ENCODE results near the gene KRTAP10-4. TPM values are rescaled to one million over a fixed set of nuclear protein-coding genes. Genes with fewer than 3 reads are reported as not detected.
"Not testable (repeated sequence)": the region's sequence is repeated elsewhere in the genome, so short reads cannot be mapped to it uniquely, and the experiment has no call there.

The KRTAP10-4 gene
- total and polyA plus RNA-seq, 10 donors = not detected

GRCh38 chr21:44603109-44603875, 29.8 kb downstream of the KRTAP10-4 start:
- intact Hi-C loops (cut with DNase I; ENCODE audit: low total_unique reads) = loop anchor here (5.0 kb wide), 1 partner anchor 129 kb away; no protein-coding TSS in a partner anchor
- H3K4me3 ChIP-seq = no peak overlapping the region
- TF ChIP-seq POLR2AphosphoS5 (IDR thresholded peaks at IDR 0.05) = no peak
- no peaks in the 10 kb centered on the region for H3K4me1 ChIP-seq
- H3K27me3 ChIP-seq (replicated peaks in 1 of 7) = peaks cover 0 to 42% (median 21%) of the 10 kb centered on the region in 7 donors
- 53 to 67% (median 56%) methylated on average over 17 of the region's 17 CpGs for WGBS, 5 donors
- no peaks in the 10 kb centered on the region for H3K36me3 ChIP-seq
- peaks cover 0 to 23% (median 4%) of the 10 kb centered on the region in 8 donors for H3K9me3 ChIP-seq
- no peak overlapping the region for H3K27ac ChIP-seq
- DNase-seq = no peak

- no peak for DNase-seq
- Histone ChIP-seq H3K36me3 (no peaks in the 10 kb centered on the region), H3K9me3 (peaks cover 0 to 24% (median 3%) of the 10 kb centered on the region in 8 donors), H3K27me3 (replicated peaks in 1 of 7) (peaks cover 0 to 42% (median 21%) of the 10 kb centered on the region in 7 donors), H3K4me1 (no peaks in the 10 kb centered on the region), H3K4me3 (no peak overlapping the region), H3K27ac (no peak overlapping the region)
- 75 to 90% (median 87%) methylated on average over 8 of the region's 8 CpGs for WGBS, 5 donors
- TF ChIP-seq POLR2AphosphoS5 (IDR thresholded peaks at IDR 0.05) (no peak), POLR2A (IDR thresholded peaks at IDR 0.05) (no peak), CTCF (IDR thresholded peaks at IDR 0.05 in 8 of 11, conservative IDR thresholded peaks at IDR 0.05 in 3 of 11) (no peak)
- intact Hi-C loops (cut with DNase I; ENCODE audit: low total_unique reads) = loop anchor here (5.0 kb wide), 1 partner anchor 128 kb away; no protein-coding TSS in a partner anchor
Observed at GRCh38 chr21:44603911-44604310, 30.4 kb downstream of the KRTAP10-4 start.

GRCh38 chr21:44606495-44606894, 33.0 kb downstream of the KRTAP10-4 start:
- peaks cover 0 to 46% (median 29%) of the 10 kb centered on the region in 8 donors for H3K9me3 ChIP-seq
- H3K4me3 ChIP-seq = no peak overlapping the region
- TF ChIP-seq POLR2AphosphoS5 (IDR thresholded peaks at IDR 0.05) (no peak), CTCF (IDR thresholded peaks at IDR 0.05 in 8 of 11, conservative IDR thresholded peaks at IDR 0.05 in 3 of 11) (no peak), POLR2A (IDR thresholded peaks at IDR 0.05) (no peak)
- no peak overlapping the region for H3K27ac ChIP-seq
- H3K36me3 ChIP-seq = no peaks in the 10 kb centered on the region
- intact Hi-C loops (cut with DNase I; ENCODE audit: low total_unique reads) = no loop called here
- DNase-seq = no peak
- 72 to 84% (median 78%) methylated on average over 4 of the region's 4 CpGs for WGBS, 5 donors
- peaks cover 0 to 25% (median 15%) of the 10 kb centered on the region in 7 donors for H3K27me3 ChIP-seq (replicated peaks in 1 of 7)
- no peaks in the 10 kb centered on the region for H3K4me1 ChIP-seq

- TF ChIP-seq POLR2AphosphoS5 (IDR thresholded peaks at IDR 0.05) (no peak), CTCF (IDR thresholded peaks at IDR 0.05 in 8 of 11, conservative IDR thresholded peaks at IDR 0.05 in 3 of 11) (no peak), POLR2A (IDR thresholded peaks at IDR 0.05) (no peak)
- no peak overlapping the region for H3K4me3 ChIP-seq
- no peaks in the 10 kb centered on the region for H3K4me1 ChIP-seq
- no peaks in the 10 kb centered on the region for H3K36me3 ChIP-seq
- no peak for DNase-seq
- H3K9me3 ChIP-seq = peaks cover 0 to 50% (median 35%) of the 10 kb centered on the region in 8 donors
- intact Hi-C loops (cut with DNase I; ENCODE audit: low total_unique reads) = no loop called here
- peaks cover 0 to 19% (median 0%) of the 10 kb centered on the region in 7 donors for H3K27me3 ChIP-seq (replicated peaks in 1 of 7)
- no peak overlapping the region for H3K27ac ChIP-seq
Observed at GRCh38 chr21:44609193-44609592, 35.7 kb downstream of the KRTAP10-4 start.

DNA sequence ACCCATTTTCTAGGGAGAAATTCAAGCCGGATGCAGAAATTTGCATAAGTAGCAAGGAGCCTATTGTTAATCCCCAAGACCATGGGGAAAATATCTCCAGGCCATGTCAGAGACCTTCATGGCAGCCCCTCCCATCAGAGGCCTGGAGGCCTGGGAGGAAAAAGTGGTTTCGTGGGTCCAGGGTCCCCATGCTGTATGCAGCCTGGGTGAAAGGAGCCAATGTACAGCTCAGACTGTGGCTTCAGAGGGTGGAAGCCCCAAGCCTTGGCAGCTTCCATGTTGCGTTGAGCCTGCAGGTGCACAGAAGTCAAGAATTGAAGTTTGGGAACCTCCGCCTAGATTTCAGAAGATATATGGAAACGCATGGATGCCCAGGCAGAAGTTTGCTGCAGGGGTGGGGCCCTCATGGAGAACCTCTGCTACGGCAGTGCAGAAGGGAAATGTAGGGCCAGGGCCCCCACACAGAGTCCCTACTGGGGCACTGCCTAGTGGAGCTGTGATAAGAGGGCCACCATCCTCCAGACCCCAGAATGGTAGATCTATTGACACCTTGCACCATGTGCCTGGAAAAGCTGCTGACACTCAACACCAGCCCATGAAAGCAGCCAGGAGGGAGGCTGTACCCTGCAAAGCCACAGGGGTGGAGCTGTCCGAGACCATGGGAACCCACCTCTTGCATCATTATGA, 36.8 kb downstream of the KRTAP10-4 start:
- H3K27me3 ChIP-seq (replicated peaks in 1 of 7) = peaks cover 0 to 30% (median 0%) of the 10 kb centered on the region in 7 donors
- intact Hi-C loops (cut with DNase I; ENCODE audit: low total_unique reads); H3K27ac ChIP-seq; H3K4me3 ChIP-seq; H3K4me1 ChIP-seq; H3K36me3 ChIP-seq; DNase-seq: not testable (repeated sequence)
- peaks cover 0 to 46% (median 34%) of the 10 kb centered on the region in 8 donors for H3K9me3 ChIP-seq
- 91 to 95% (median 94%) methylated on average over 7 of the region's 7 CpGs for WGBS, 5 donors

Measured in spleen (tissue), 11 donors.